H7 (cell line): Measurements from ENCODE around the gene SH3RF3. TPM values are rescaled to one million over a fixed set of nuclear protein-coding genes. Genes with fewer than 3 reads are reported as not detected.

ENCODE experiments used
- DNase-seq: peaks from one replicate; pipeline ENCODE4 v3.0.0; 2012
- H3K27me3 ChIP-seq: 2 replicates; pipeline ENCODE4 v1.6.0; 2011; ENCODE audit warnings: mild to moderate bottlenecking, low read length; ENCODE audit not compliant: control insufficient read depth, insufficient read depth
- H3K36me3 ChIP-seq: replicated peaks from 2 replicates; pipeline ENCODE4 v1.5.1; 2011; ENCODE audit warnings: low read length; ENCODE audit not compliant: control insufficient read depth, insufficient read depth
- H3K4me3 ChIP-seq: 2 replicates; pipeline ENCODE4 v1.5.1; 2011; ENCODE audit warnings: low read depth, mild to moderate bottlenecking, control low read depth, low read length, moderate library complexity; ENCODE audit not compliant: insufficient read depth
- total RNA-seq: library from RNA; depleted of rRNA; stranded (reverse); fragments of >200 nt; shearing (Covaris generic); gene quantifications from 2 replicates; pipeline ENCODE4 v1.2.3, GENCODE V29; 2014; rRNA removed

SH3RF3 gene
- 0.80 and 1.0 TPM in 2 replicates for total RNA-seq

GRCh38 chr2:109128616-109129355 lies at the start of gene SH3RF3:
TSS of gene SH3RF3 (plus strand) at chr2:109129205.
- Histone ChIP-seq H3K4me3 (peak within 1 kb of the TSS; percentile 54), H3K36me3 (no peaks in the 10 kb centered on the region), H3K27me3 (peaks cover 33% of the 10 kb centered on the region)
- peak; percentile 86 for DNase-seq

GRCh38 chr2:109079590-109079989 lies 49.4 kb upstream of the SH3RF3 start:
- no peak for DNase-seq
- Histone ChIP-seq H3K27me3 (no peaks in the 10 kb centered on the region), H3K4me3 (no peak overlapping the region), H3K36me3 (no peaks in the 10 kb centered on the region)

- H3K4me3 ChIP-seq, result no peak overlapping the region
- DNase-seq, result no peak
- H3K36me3 ChIP-seq, result no peaks in the 10 kb centered on the region
- H3K27me3 ChIP-seq, result no peaks in the 10 kb centered on the region
Measured at GRCh38 chr2:109080109-109080508, 48.9 kb upstream of the SH3RF3 start.

GRCh38 chr2:109080757-109081156 lies 48.2 kb upstream of the SH3RF3 start:
- Histone ChIP-seq H3K27me3 (no peaks in the 10 kb centered on the region), H3K4me3 (no peak overlapping the region), H3K36me3 (no peaks in the 10 kb centered on the region)
- DNase-seq, result no peak

- peak; percentile 8 for DNase-seq
- Histone ChIP-seq H3K27me3 (no peaks in the 10 kb centered on the region), H3K36me3 (no peaks in the 10 kb centered on the region)
Measured at GRCh38 chr2:109081374-109081773, 47.6 kb upstream of the SH3RF3 start.

GRCh38 chr2:109083771-109084170 lies 45.2 kb upstream of the SH3RF3 start:
- DNase-seq, result no peak
- Histone ChIP-seq H3K36me3 (no peaks in the 10 kb centered on the region), H3K27me3 (no peaks in the 10 kb centered on the region), H3K4me3 (no peak overlapping the region)

More at GRCh38 chr2:109081374-109081773, 47.6 kb upstream of the SH3RF3 start:
- H3K4me3 ChIP-seq, result no peak overlapping the region

- Histone ChIP-seq H3K36me3 (no peaks in the 10 kb centered on the region), H3K4me3 (no peak overlapping the region), H3K27me3 (no peaks in the 10 kb centered on the region)
- DNase-seq, result no peak
Measured at GRCh38 chr2:109084341-109084740, 44.7 kb upstream of the SH3RF3 start.

- no peak for DNase-seq
- Histone ChIP-seq H3K4me3 (no peak overlapping the region), H3K27me3 (no peaks in the 10 kb centered on the region), H3K36me3 (no peaks in the 10 kb centered on the region)
Measured at GRCh38 chr2:109085912-109086742, 42.9 kb upstream of the SH3RF3 start.

- Histone ChIP-seq H3K4me3 (no peak overlapping the region), H3K36me3 (no peaks in the 10 kb centered on the region), H3K27me3 (no peaks in the 10 kb centered on the region)
- DNase-seq, result no peak
Measured at GRCh38 chr2:109086743-109087020, 42.3 kb upstream of the SH3RF3 start.

- no peaks in the 10 kb centered on the region for H3K36me3 ChIP-seq
- no peak for DNase-seq
- no peak overlapping the region for H3K4me3 ChIP-seq
- H3K27me3 ChIP-seq, result no peaks in the 10 kb centered on the region
Measured at GRCh38 chr2:109087055-109087663, 41.8 kb upstream of the SH3RF3 start.

- Histone ChIP-seq H3K36me3 (no peaks in the 10 kb centered on the region), H3K27me3 (no peaks in the 10 kb centered on the region), H3K4me3 (no peak overlapping the region)
- no peak for DNase-seq
Measured at GRCh38 chr2:109089602-109090300, 39.3 kb upstream of the SH3RF3 start.

- H3K4me3 ChIP-seq, result no peak overlapping the region
- DNase-seq, result no peak
- no peaks in the 10 kb centered on the region for H3K36me3 ChIP-seq
- no peaks in the 10 kb centered on the region for H3K27me3 ChIP-seq
Measured at GRCh38 chr2:109091526-109091925, 37.5 kb upstream of the SH3RF3 start.

- Histone ChIP-seq H3K27me3 (peaks cover 14% of the 10 kb centered on the region; the same call in 1 of the 2 replicates), H3K36me3 (no peaks in the 10 kb centered on the region), H3K4me3 (no peak overlapping the region)
- no peak for DNase-seq
Measured at GRCh38 chr2:109094144-109094543, 34.9 kb upstream of the SH3RF3 start.

- no peak for DNase-seq
- Histone ChIP-seq H3K36me3 (no peaks in the 10 kb centered on the region), H3K27me3 (peaks cover 36% of the 10 kb centered on the region), H3K4me3 (no peak overlapping the region)
Measured at GRCh38 chr2:109098251-109098920, 30.6 kb upstream of the SH3RF3 start.
